IMR-90 (cell line): ENCODE results near the gene CPEB2. TPM values are rescaled to one million over a fixed set of nuclear protein-coding genes. Genes with fewer than 3 reads are reported as not detected.

Source experiments
- ATAC-seq: fragments of 200-7000 bp; cut with Tn5 transposase; 2 replicates; pipeline ENCODE4 v1.9.1; 2020; ENCODE audit warnings: low read depth, mild to moderate bottlenecking, moderate library complexity
- BruUV-seq: library from RNA; stranded (reverse); fragments of 400-500 nt; replicated peaks from 2 replicates; lab custom pipeline; 2021; lab: Mats Ljungman, UMichigan
- CTCF ChIA-PET: fragments of 300-600 bp; formaldehyde crosslinking; extraction: SDS; loops from one replicate; lab custom pipeline; 2021; ENCODE audit warnings: antibody characterized with exemption; lab: Yijun Ruan, JAX
- POLR2A ChIA-PET: fragments of 300-600 bp; sonication (Branson Sonifier 250); formaldehyde crosslinking; loops from one replicate; lab custom pipeline; 2022; ENCODE audit warnings: antibody characterized with exemption; ENCODE audit not compliant: unreplicated experiment; lab: Charles Lee
- DNase-seq: peaks from one replicate; pipeline ENCODE4 v3.0.0; 2013
- H2AFZ ChIP-seq: replicated peaks from 2 replicates; pipeline ENCODE3; 2013; ENCODE audit warnings: low read length, mild to moderate bottlenecking; ENCODE audit not compliant: poor library complexity
- H2AK5ac ChIP-seq: 2 replicates; pipeline ENCODE4 v1.6.1; 2013; ENCODE audit warnings: low read depth, low read length, inconsistent platforms
- H2AK9ac ChIP-seq: replicated peaks from 2 replicates; pipeline ENCODE3; 2013; ENCODE audit warnings: mild to moderate bottlenecking, low read depth, low read length, moderate library complexity; ENCODE audit not compliant: poor library complexity
- H2BK120ac ChIP-seq: 2 replicates; pipeline ENCODE4 v1.6.1; 2013; ENCODE audit warnings: low read depth, low read length, inconsistent platforms
- H2BK15ac ChIP-seq: 3 replicates; pipeline ENCODE4 v1.6.1; 2013; ENCODE audit warnings: low read depth, low read length, inconsistent platforms
- H2BK20ac ChIP-seq: 2 replicates; pipeline ENCODE4 v1.6.1; 2013; ENCODE audit warnings: low read depth, mild to moderate bottlenecking, inconsistent platforms, low read length, moderate library complexity
- H2BK5ac ChIP-seq: 2 replicates; pipeline ENCODE4 v1.6.1; 2013; ENCODE audit warnings: mild to moderate bottlenecking, low read depth, low read length, inconsistent platforms; ENCODE audit not compliant: poor library complexity, severe bottlenecking
- H3K14ac ChIP-seq: replicated peaks from 2 replicates; pipeline ENCODE4 v1.6.1; 2013; ENCODE audit warnings: low read depth, low read length, inconsistent platforms
- H3K18ac ChIP-seq: 2 replicates; pipeline ENCODE4 v1.6.1; 2013; ENCODE audit warnings: low read depth, low read length, control low read depth
- H3K23ac ChIP-seq: 2 replicates; pipeline ENCODE4 v1.6.1; 2013; ENCODE audit warnings: low read depth, low read length, inconsistent platforms
- H3K27ac ChIP-seq: 2 replicates; pipeline ENCODE4 v1.5.1; 2013; ENCODE audit warnings: mild to moderate bottlenecking, control low read depth, low read length; ENCODE audit not compliant: insufficient read depth
- H3K27me3 ChIP-seq: 2 replicates; pipeline ENCODE4 v1.6.1; 2013; ENCODE audit warnings: low read length; ENCODE audit not compliant: control insufficient read depth, insufficient read depth
- H3K36me3 ChIP-seq: 2 replicates; pipeline ENCODE4 v1.6.1; 2013; ENCODE audit warnings: low read length, mixed read lengths; ENCODE audit not compliant: control insufficient read depth, insufficient read depth
- H3K4ac ChIP-seq: 2 replicates; pipeline ENCODE4 v1.6.1; 2013; ENCODE audit warnings: low read depth, low read length, inconsistent platforms
- H3K4me1 ChIP-seq: 2 replicates; pipeline ENCODE4 v1.6.1; 2013; ENCODE audit warnings: low read length, mixed read lengths; ENCODE audit not compliant: control insufficient read depth, insufficient read depth
- H3K4me2 ChIP-seq: 2 replicates; pipeline ENCODE4 v1.6.1; 2013; ENCODE audit warnings: low read depth, mild to moderate bottlenecking, control low read depth, low read length, moderate library complexity
- H3K4me3 ChIP-seq: 2 replicates; pipeline ENCODE4 v1.5.1; 2013; ENCODE audit warnings: low read depth, mild to moderate bottlenecking, control low read depth, low read length, moderate library complexity; ENCODE audit not compliant: insufficient read depth
- H3K56ac ChIP-seq: 2 replicates; pipeline ENCODE4 v1.6.1; 2013; ENCODE audit warnings: low read length, inconsistent platforms; ENCODE audit not compliant: insufficient read depth; ENCODE audit errors: extremely low read depth
- H3K79me1 ChIP-seq, 2 experiments: 2 replicates each; pipeline ENCODE4 v1.6.1; 2013; ENCODE audit warnings: low read length in 2 of 2, inconsistent platforms in 1 of 2, low read depth in 1 of 2
- H3K9ac ChIP-seq: 2 replicates; pipeline ENCODE4 v1.6.1; 2013; ENCODE audit warnings: low read depth, low read length, control low read depth
- H3K9me1 ChIP-seq: 2 replicates; pipeline ENCODE4 v1.6.1; 2013; ENCODE audit warnings: low read length, inconsistent platforms; ENCODE audit not compliant: insufficient read depth
- H3K9me3 ChIP-seq: 2 replicates; pipeline ENCODE4 v1.6.1; 2013; ENCODE audit warnings: low read length; ENCODE audit not compliant: control insufficient read depth, insufficient read depth
- H4K20me1 ChIP-seq: 2 replicates; pipeline ENCODE4 v1.6.1; 2013; ENCODE audit warnings: low read length, inconsistent platforms; ENCODE audit not compliant: insufficient read depth
- H4K5ac ChIP-seq: 2 replicates; pipeline ENCODE4 v1.6.1; 2013; ENCODE audit warnings: mild to moderate bottlenecking, low read depth, low read length, control low read depth
- H4K8ac ChIP-seq, 2 experiments: 2 replicates each; pipeline ENCODE4 v1.6.1; 2013; ENCODE audit warnings: low read depth in 2 of 2, low read length in 2 of 2, control low read depth in 1 of 2, inconsistent platforms in 1 of 2
- H4K91ac ChIP-seq: 2 replicates; pipeline ENCODE4 v1.6.1; 2013; ENCODE audit warnings: low read depth, low read length, inconsistent platforms; ENCODE audit not compliant: insufficient read depth
- BHLHE40 ChIP-seq: fragments of 150-350 bp; IDR thresholded peaks from 2 replicates; pipeline ENCODE4 v1.6.1; 2016; ENCODE audit warnings: mild to moderate bottlenecking, low read depth, low read length
- CEBPB ChIP-seq: IDR thresholded peaks from 2 replicates; pipeline ENCODE4 v1.6.1; 2012; ENCODE audit warnings: low read depth, low read length, improper control_type of control experiment
- CHD1 ChIP-seq: IDR thresholded peaks from 2 replicates; pipeline ENCODE4 v1.6.1; 2012; ENCODE audit warnings: low read depth, low read length, improper control_type of control experiment
- FOS ChIP-seq: fragments of 150-350 bp; IDR thresholded peaks from 2 replicates; pipeline ENCODE4 v1.6.1; 2016; ENCODE audit warnings: low read depth, low read length
- MAFK ChIP-seq: IDR thresholded peaks from 2 replicates; pipeline ENCODE4 v1.6.1; 2012; ENCODE audit warnings: low read depth, low read length, improper control_type of control experiment
- MAZ ChIP-seq: IDR thresholded peaks from 2 replicates; pipeline ENCODE4 v1.6.1; 2012; ENCODE audit warnings: low read depth, mild to moderate bottlenecking, low read length, improper control_type of control experiment, moderate library complexity, borderline replicate concordance
- MXI1 ChIP-seq: IDR thresholded peaks from 2 replicates; pipeline ENCODE4 v1.6.1; 2012; ENCODE audit warnings: low read depth, mild to moderate bottlenecking, low read length, moderate library complexity, borderline replicate concordance
- POLR2A ChIP-seq: IDR thresholded peaks from 2 replicates; pipeline ENCODE4 v1.6.1; 2012; ENCODE audit warnings: mild to moderate bottlenecking, low read depth, low read length
- RAD21 ChIP-seq: IDR thresholded peaks from 2 replicates; pipeline ENCODE4 v1.6.1; 2012; ENCODE audit warnings: low read length, improper control_type of control experiment
- RCOR1 ChIP-seq: IDR thresholded peaks from 2 replicates; pipeline ENCODE4 v1.6.1; 2012; ENCODE audit warnings: mild to moderate bottlenecking, low read length, improper control_type of control experiment; ENCODE audit not compliant: insufficient replicate concordance
- SMC3 ChIP-seq: fragments of 150-350 bp; IDR thresholded peaks from 2 replicates; pipeline ENCODE4 v1.6.1; 2016; ENCODE audit warnings: low read depth, mild to moderate bottlenecking, antibody characterized with exemption, low read length, moderate library complexity
- WGBS, 2 experiments: methylation state at CpG; one replicate each; pipeline versions ENCODE4 v1.1.5 to v1.1.7; 2013; ENCODE audit warnings: missing lambda C conversion rate in 2 of 2; ENCODE audit not compliant: insufficient read length in 1 of 2; ENCODE audit errors: extremely low coverage in 2 of 2; 5-methylcytosine and 5-hydroxymethylcytosine counted together
- dilution Hi-C: fragments of 300-500 bp; cut with HindIII; formaldehyde crosslinking; loops from one replicate; pipeline ENCODE4 v1.14.3; 2018; ENCODE audit warnings: low sequenced_read_pairs; ENCODE audit not compliant: unreplicated experiment
- in situ Hi-C: fragments of 300-500 bp; cut with MboI; formaldehyde crosslinking; loops from 3 replicates; pipeline ENCODE4 v1.14.3; 2019; ENCODE audit warnings: low sequenced_read_pairs, inconsistent platforms, mixed read lengths
- intact Hi-C: fragments of 100-400 bp; cut with micrococcal nuclease; formaldehyde crosslinking; loops from 2 replicates; pipeline ENCODE4 v1.10.0; 2022
- polyA plus RNA-seq, 3 experiments: library from polyadenylated mRNA; depleted of rRNA; stranded (reverse); fragments of >200 nt; gene quantifications; 2 replicates each; pipeline ENCODE4 v1.2.3, GENCODE V29; 2012; ENCODE audit warnings: low replicate concordance in 1 of 3
- total RNA-seq: library from RNA; depleted of rRNA; stranded (reverse); fragments of >200 nt; gene quantifications from 2 replicates; pipeline ENCODE4 v1.2.3, GENCODE V29; 2012
- TF ChIP-seq, protein P1 (sequence below): conservative IDR thresholded peaks from 2 replicates; pipeline ENCODE4 v1.5.1; 2012; ENCODE audit warnings: mild to moderate bottlenecking, low read depth, low read length, improper control_type of control experiment

CPEB2 gene
- total and polyA plus RNA-seq, 2 of the 4 experiments (the other 2 are of a cell fraction): 10.6 to 12.0 TPM

GRCh38 chr4:15060213-15060612 is 57.9 kb downstream of the CPEB2 start:
- Histone ChIP-seq H3K14ac (no peak overlapping the region), H2BK120ac (no peak overlapping the region), H4K8ac (no peak overlapping the region), H4K20me1 (no peaks in the 10 kb centered on the region), H2AK5ac (no peak overlapping the region), H3K9me3 (no peaks in the 10 kb centered on the region), H3K23ac (no peak overlapping the region), H4K5ac (no peak overlapping the region), H4K91ac (no peak overlapping the region), H3K4me3 (no peak overlapping the region), H3K27me3 (no peaks in the 10 kb centered on the region), H2BK5ac (no peak overlapping the region), H3K4me2 (no peak overlapping the region), H2BK15ac (no peak overlapping the region), H2AK9ac (no peak overlapping the region), H3K27ac (no peak overlapping the region), H2AFZ (no peak overlapping the region), H3K56ac (no peak overlapping the region), H3K9me1 (no peaks in the 10 kb centered on the region), H3K4ac (no peak overlapping the region), H3K4me1 (no peaks in the 10 kb centered on the region), H3K79me1 (peaks cover 5 to 14% of the 10 kb centered on the region in 2 experiments; a peak in 3 of 4 replicates), H2BK20ac (no peak overlapping the region), H3K18ac (no peak overlapping the region), H3K36me3 (peaks cover 22% of the 10 kb centered on the region), H3K9ac (no peak overlapping the region)
- dilution Hi-C loops: no loop called here
- POLR2A ChIA-PET: no interaction called here
- ATAC-seq: no peak
- no TSS peak for BruUV-seq
- in situ Hi-C loops: loop anchor here (25.0 kb wide), 1 partner anchor 402 kb away; the partner anchor contains the start of gene CC2D2A
- WGBS, 2 experiments: no CpG with 5 or more reads among the region's 2 CpGs
- intact Hi-C loops: no loop called here
- no peak for DNase-seq
- CTCF ChIA-PET: interaction anchor here (0.8 kb wide), 1 partner anchor 26 kb away, joined by 3 read pairs; no protein-coding TSS in a partner anchor
- TF ChIP-seq FOS (no peak), RAD21 (no peak), CHD1 (no peak), POLR2A (no peak), BHLHE40 (no peak), RCOR1 (no peak), MAFK (no peak), MAZ (no peak), CEBPB (no peak), SMC3 (no peak), MXI1 (no peak)
- TF ChIP-seq, protein P1, sequence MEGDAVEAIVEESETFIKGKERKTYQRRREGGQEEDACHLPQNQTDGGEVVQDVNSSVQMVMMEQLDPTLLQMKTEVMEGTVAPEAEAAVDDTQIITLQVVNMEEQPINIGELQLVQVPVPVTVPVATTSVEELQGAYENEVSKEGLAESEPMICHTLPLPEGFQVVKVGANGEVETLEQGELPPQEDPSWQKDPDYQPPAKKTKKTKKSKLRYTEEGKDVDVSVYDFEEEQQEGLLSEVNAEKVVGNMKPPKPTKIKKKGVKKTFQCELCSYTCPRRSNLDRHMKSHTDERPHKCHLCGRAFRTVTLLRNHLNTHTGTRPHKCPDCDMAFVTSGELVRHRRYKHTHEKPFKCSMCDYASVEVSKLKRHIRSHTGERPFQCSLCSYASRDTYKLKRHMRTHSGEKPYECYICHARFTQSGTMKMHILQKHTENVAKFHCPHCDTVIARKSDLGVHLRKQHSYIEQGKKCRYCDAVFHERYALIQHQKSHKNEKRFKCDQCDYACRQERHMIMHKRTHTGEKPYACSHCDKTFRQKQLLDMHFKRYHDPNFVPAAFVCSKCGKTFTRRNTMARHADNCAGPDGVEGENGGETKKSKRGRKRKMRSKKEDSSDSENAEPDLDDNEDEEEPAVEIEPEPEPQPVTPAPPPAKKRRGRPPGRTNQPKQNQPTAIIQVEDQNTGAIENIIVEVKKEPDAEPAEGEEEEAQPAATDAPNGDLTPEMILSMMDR: no peak
